Lung (tissue), 12 donors: Measurements from ENCODE around the gene ADAMTS12. TPM values are rescaled to one million over a fixed set of nuclear protein-coding genes. Genes with fewer than 3 reads are reported as not detected.
A peak's percentile ranks its signal among the peaks of the same experiment; 100 is the strongest.

Source experiments
- ATAC-seq: fragments of 200-7000 bp; cut with Tn5 transposase; one replicate; pipeline ENCODE4 v1.9.1; 2020; ENCODE audit warnings: moderate number of reproducible peaks; ENCODE audit not compliant: insufficient read depth, low FRiP score
- DNase-seq, 3 donors: peaks; one replicate each; pipeline ENCODE4 v3.0.0-alpha.2; 2013 to 2017
- H3K27ac ChIP-seq, 2 donors: one replicate each; pipeline ENCODE4 v1.5.1; 2013; ENCODE audit warnings: mild to moderate bottlenecking in 2 of 2, moderate library complexity in 2 of 2, control low read depth in 1 of 2, inconsistent platforms in 1 of 2, low read depth in 1 of 2, low read length in 1 of 2
- H3K27me3 ChIP-seq, 3 donors: one replicate each; pipeline ENCODE4 v1.5.1; 2013; ENCODE audit warnings: low read length in 2 of 3; ENCODE audit not compliant: control insufficient read depth in 3 of 3, insufficient read depth in 3 of 3
- H3K36me3 ChIP-seq, 4 donors: one replicate each; pipeline ENCODE4 v1.5.1; 2013; ENCODE audit warnings: low read length in 4 of 4, mild to moderate bottlenecking in 1 of 4, moderate library complexity in 1 of 4; ENCODE audit not compliant: control insufficient read depth in 4 of 4, insufficient read depth in 4 of 4
- H3K4me1 ChIP-seq, 5 donors: one replicate each; pipeline ENCODE4 v1.5.1; 2013; ENCODE audit warnings: low read length in 5 of 5, mild to moderate bottlenecking in 2 of 5, moderate library complexity in 1 of 5; ENCODE audit not compliant: control insufficient read depth in 5 of 5, insufficient read depth in 5 of 5
- H3K4me3 ChIP-seq: one replicate; pipeline ENCODE4 v1.5.1; 2013; ENCODE audit warnings: mild to moderate bottlenecking, control low read depth, moderate library complexity
- H3K9ac ChIP-seq, 2 donors: one replicate each; pipeline ENCODE4 v1.5.1; 2013; ENCODE audit warnings: low read length in 2 of 2, control low read depth in 1 of 2; ENCODE audit not compliant: insufficient read depth in 1 of 2
- H3K9me3 ChIP-seq, 4 donors: one replicate each; pipeline ENCODE4 v1.5.1; 2013; ENCODE audit warnings: low read length in 3 of 4, mild to moderate bottlenecking in 1 of 4, moderate library complexity in 1 of 4; ENCODE audit not compliant: control insufficient read depth in 4 of 4, insufficient read depth in 3 of 4
- CTCF ChIP-seq: IDR thresholded peaks from 2 replicates; pipeline ENCODE4 v1.5.1; 2012; ENCODE audit warnings: mild to moderate bottlenecking; ENCODE audit errors: control extremely low read depth, extremely low read depth
- WGBS, 2 donors: extraction: QIAGEN DNeasy Blood & Tissue Kit; methylation state at CpG; one replicate each; pipeline ENCODE4 v1.1.7; 2013; 5-methylcytosine and 5-hydroxymethylcytosine counted together
- polyA plus RNA-seq, 2 donors: library from polyadenylated mRNA; stranded (reverse); fragments of 200-250 nt; gene quantifications; one replicate each; pipeline ENCODE4 v1.2.1, GENCODE V29; 2013
- total RNA-seq, 2 donors: library from RNA; depleted of rRNA in 1 of 2; stranded (reverse); fragments of >200 nt in 1 of 2; gene quantifications; one replicate each; pipeline ENCODE4 v1.2.1, GENCODE V29; 2014 to 2021
- donor health status: control.
- donor health status: control.
- donor health status: Bipolar disorder and iron deficiency.
- donor health status: healthy.
- donor health status: DM: yes; HTN: yes; CAD: no.

The ADAMTS12 gene
- total and polyA plus RNA-seq, 4 donors = 1.3 to 55.1 (median 4.3) TPM

DNA sequence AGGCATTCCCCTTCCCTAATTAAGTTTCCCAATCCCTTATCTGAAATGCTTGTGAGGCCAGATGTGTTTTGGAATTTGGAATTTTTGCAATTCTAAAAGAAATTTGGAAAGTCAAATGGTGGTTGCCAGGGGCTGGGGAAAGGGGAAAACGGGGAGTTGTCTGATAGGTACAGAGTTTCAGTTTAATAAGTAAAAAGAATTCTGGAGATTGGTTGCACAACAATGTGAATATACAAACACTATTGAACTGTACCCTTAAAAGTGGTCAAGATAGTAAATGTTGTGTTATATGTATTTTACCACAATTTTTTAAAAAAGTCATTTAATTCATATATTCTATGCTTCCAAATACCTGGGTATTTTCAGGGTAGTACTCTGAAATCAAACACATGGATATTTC lies 154.5 kb downstream of the ADAMTS12 start:
- no peak overlapping the region for H3K9ac ChIP-seq
- no peaks in the 10 kb centered on the region for H3K27me3 ChIP-seq
- H3K36me3 ChIP-seq = peaks cover 0 to 8% (median 0%) of the 10 kb centered on the region in 4 donors
- peaks cover 0 to 37% (median 21%) of the 10 kb centered on the region in 5 donors for H3K4me1 ChIP-seq
- no peak overlapping the region for H3K27ac ChIP-seq
- no peak for TF ChIP-seq CTCF
- WGBS, 2 donors = 79 to 91% methylated on average over 1 of the region's 1 CpG
- no peak overlapping the region for H3K4me3 ChIP-seq
- peaks cover 0 to 3% (median 0%) of the 10 kb centered on the region in 4 donors for H3K9me3 ChIP-seq
- ATAC-seq (no peak), DNase-seq (no peak)

- H3K9ac ChIP-seq = no peak overlapping the region
- 52 to 61% methylated on average over 3 of the region's 3 CpGs for WGBS, 2 donors
- no peak for TF ChIP-seq CTCF
- H3K4me3 ChIP-seq = no peak overlapping the region
- H3K27me3 ChIP-seq = no peaks in the 10 kb centered on the region
- ATAC-seq (no peak), DNase-seq (peak; percentile 28 to 72 (median 64))
- H3K36me3 ChIP-seq = peaks cover 0 to 8% (median 0%) of the 10 kb centered on the region in 4 donors
- H3K9me3 ChIP-seq = peaks cover 0 to 3% (median 0%) of the 10 kb centered on the region in 4 donors
- H3K4me1 ChIP-seq = peaks cover 0 to 31% (median 18%) of the 10 kb centered on the region in 5 donors
- no peak overlapping the region for H3K27ac ChIP-seq
Observed at GRCh38 chr5:33736510-33736909, 155.3 kb downstream of the ADAMTS12 start.

- no peak overlapping the region for H3K9ac ChIP-seq
- peaks cover 0 to 3% (median 0%) of the 10 kb centered on the region in 4 donors for H3K9me3 ChIP-seq
- H3K27ac ChIP-seq = no peak overlapping the region
- DNase-seq = no peak
- 85 to 91% methylated on average over 4 of the region's 4 CpGs for WGBS, 2 donors
- H3K4me3 ChIP-seq = no peak overlapping the region
- H3K4me1 ChIP-seq = peaks cover 0 to 31% (median 18%) of the 10 kb centered on the region in 5 donors
- no peak for TF ChIP-seq CTCF
- H3K36me3 ChIP-seq = peaks cover 0 to 8% (median 0%) of the 10 kb centered on the region in 4 donors
- H3K27me3 ChIP-seq = no peaks in the 10 kb centered on the region
- no peak for ATAC-seq
Observed at GRCh38 chr5:33735072-33735471, 156.7 kb downstream of the ADAMTS12 start.

DNA sequence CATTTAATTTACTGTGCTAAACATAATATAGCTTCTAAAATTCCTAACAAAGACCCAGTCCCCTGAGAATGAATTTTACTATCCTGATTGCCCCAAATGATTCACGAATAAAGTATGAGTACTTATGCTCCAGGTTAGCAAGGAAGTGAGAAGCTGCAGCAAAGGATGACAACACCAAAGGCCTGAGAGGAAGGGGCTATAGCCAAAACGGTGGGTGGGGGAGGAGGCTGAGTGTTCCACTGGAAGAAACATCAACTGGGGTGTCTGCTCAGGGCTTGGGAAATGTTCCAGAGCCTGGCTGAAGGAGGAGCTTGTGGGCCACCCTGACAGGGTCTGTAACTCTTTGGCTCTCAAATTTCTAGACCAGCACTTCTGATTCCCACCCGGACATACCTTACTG lies 157.3 kb downstream of the ADAMTS12 start:
- Histone ChIP-seq H3K4me1 (peaks cover 0 to 31% (median 18%) of the 10 kb centered on the region in 5 donors), H3K9me3 (peaks cover 0 to 3% (median 0%) of the 10 kb centered on the region in 4 donors), H3K4me3 (no peak overlapping the region), H3K9ac (no peak overlapping the region), H3K27ac (no peak overlapping the region), H3K36me3 (peaks cover 0 to 6% (median under 1%) of the 10 kb centered on the region in 4 donors), H3K27me3 (no peaks in the 10 kb centered on the region)
- 42 to 48% methylated on average over 3 of the region's 3 CpGs for WGBS, 2 donors
- no peak for TF ChIP-seq CTCF
- DNase-seq (peak; percentile 79 to 92 (median 84)), ATAC-seq (no peak)
